Measurements from ENCODE around the gene PAX2. TPM values are rescaled to one million over a fixed set of nuclear protein-coding genes. Genes with fewer than 3 reads are reported as not detected.

The PAX2 gene
- total RNA-seq, 2 donors from 2014 or later, result 0.93 to 0.99 TPM

DNA sequence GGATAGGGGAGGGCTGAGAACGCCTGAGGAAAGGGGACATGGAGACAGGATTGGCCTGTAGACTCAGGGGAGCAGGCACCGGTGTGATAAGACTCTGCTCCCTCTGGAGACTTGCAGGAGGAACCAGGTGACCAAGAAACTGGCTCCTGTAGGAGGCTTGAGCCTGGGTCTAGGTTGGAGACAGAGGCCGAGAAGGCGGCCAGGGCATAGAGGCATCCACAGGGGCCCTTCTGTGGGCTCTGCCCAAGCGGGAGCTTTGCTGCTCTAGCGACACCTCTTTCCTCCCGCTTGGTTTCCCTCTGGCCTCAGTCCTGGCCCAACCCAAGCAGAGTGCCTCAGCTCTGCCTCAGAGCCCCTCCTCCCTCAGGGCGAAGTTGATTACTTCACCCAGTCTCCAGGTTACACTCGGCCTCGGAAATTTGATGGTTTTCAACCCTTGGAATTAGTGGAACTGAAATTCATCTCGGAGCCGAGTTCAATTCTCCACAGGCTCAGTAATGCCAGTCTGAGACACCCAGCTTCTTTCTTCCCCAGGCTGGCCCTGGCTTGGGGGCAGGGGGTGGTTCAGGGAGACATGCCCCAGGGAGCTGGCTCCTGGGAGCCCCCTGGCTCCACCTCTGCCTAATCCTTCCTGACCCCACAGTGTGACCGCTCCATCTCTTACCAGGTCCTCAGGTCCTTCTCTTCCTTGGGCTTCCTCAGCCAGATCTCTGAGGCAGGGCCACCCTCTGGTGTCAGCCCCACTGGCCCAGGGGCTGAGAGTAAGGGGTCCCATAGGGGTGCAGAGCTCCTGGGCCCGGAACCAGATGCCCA is 60.4 kb downstream of the PAX2 start:
- Histone ChIP-seq H3K9me3 (ENCODE audit: control insufficient read depth, low read length) (no peaks in the 10 kb centered on the region), H3K4me1 (ENCODE audit: control insufficient read depth, insufficient read depth, low read length) (peaks cover 10% of the 10 kb centered on the region), H3K4me3 (ENCODE audit: low read length) (no peak overlapping the region), H3K36me3 (ENCODE audit: control insufficient read depth, insufficient read depth, low read length) (no peaks in the 10 kb centered on the region), H3K9ac (ENCODE audit: extremely low read depth, low read length, poor library complexity, severe bottlenecking) (no peak overlapping the region), H3K27me3 (ENCODE audit: control insufficient read depth, insufficient read depth, low read length, poor library complexity, severe bottlenecking) (peaks cover 83% of the 10 kb centered on the region), H3K27ac (ENCODE audit: low read depth, low read length) (no peak overlapping the region)
- Mint-ChIP-seq H3K27ac (no peak overlapping the region), H3K9me3 (no peaks in the 10 kb centered on the region), H3K4me1 (peaks cover 42% of the 10 kb centered on the region), H3K36me3 (ENCODE audit: low read depth) (no peaks in the 10 kb centered on the region), H3K27me3 (ENCODE audit: insufficient read depth) (peaks cover 98% of the 10 kb centered on the region), H3K4me3 (no peak overlapping the region)
- TF ChIP-seq, protein P1, sequence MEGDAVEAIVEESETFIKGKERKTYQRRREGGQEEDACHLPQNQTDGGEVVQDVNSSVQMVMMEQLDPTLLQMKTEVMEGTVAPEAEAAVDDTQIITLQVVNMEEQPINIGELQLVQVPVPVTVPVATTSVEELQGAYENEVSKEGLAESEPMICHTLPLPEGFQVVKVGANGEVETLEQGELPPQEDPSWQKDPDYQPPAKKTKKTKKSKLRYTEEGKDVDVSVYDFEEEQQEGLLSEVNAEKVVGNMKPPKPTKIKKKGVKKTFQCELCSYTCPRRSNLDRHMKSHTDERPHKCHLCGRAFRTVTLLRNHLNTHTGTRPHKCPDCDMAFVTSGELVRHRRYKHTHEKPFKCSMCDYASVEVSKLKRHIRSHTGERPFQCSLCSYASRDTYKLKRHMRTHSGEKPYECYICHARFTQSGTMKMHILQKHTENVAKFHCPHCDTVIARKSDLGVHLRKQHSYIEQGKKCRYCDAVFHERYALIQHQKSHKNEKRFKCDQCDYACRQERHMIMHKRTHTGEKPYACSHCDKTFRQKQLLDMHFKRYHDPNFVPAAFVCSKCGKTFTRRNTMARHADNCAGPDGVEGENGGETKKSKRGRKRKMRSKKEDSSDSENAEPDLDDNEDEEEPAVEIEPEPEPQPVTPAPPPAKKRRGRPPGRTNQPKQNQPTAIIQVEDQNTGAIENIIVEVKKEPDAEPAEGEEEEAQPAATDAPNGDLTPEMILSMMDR (conservative IDR thresholded peaks at IDR 0.05), result no peak
- no peak for DNase-seq
- WGBS, 2 experiments (ENCODE audit: insufficient coverage in 1 of 2, insufficient read length in 1 of 2), result 79 to 83% methylated on average over 9 to 14 of the region's 14 CpGs

DNA sequence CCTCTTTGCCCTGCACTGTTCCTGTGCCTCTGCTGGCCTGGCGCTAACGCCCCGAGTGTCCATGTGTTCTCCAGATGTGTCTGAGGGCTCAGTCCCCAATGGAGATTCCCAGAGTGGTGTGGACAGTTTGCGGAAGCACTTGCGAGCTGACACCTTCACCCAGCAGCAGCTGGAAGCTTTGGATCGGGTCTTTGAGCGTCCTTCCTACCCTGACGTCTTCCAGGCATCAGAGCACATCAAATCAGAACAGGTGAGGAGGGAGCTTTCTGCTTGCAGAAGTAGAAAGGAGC is 60.9 kb downstream of the PAX2 start:
- H3K27ac Mint-ChIP-seq, result no peak overlapping the region
- peaks cover 89% of the 10 kb centered on the region for H3K27me3 ChIP-seq (ENCODE audit: control insufficient read depth, insufficient read depth, low read length, poor library complexity, severe bottlenecking)

GRCh38 chr10:100807241-100807951 is 62.0 kb downstream of the PAX2 start:
- Histone ChIP-seq H3K4me3 (ENCODE audit: low read length) (no peak overlapping the region), H3K36me3 (ENCODE audit: control insufficient read depth, insufficient read depth, low read length) (no peaks in the 10 kb centered on the region), H3K27ac (ENCODE audit: low read depth, low read length) (no peak overlapping the region), H3K9me3 (ENCODE audit: control insufficient read depth, low read length) (no peaks in the 10 kb centered on the region), H3K9ac (ENCODE audit: extremely low read depth, low read length, poor library complexity, severe bottlenecking) (no peak overlapping the region), H3K27me3 (ENCODE audit: control insufficient read depth, insufficient read depth, low read length, poor library complexity, severe bottlenecking) (peaks cover 97% of the 10 kb centered on the region), H3K4me1 (ENCODE audit: control insufficient read depth, insufficient read depth, low read length) (peaks cover 4% of the 10 kb centered on the region)
- H3K9me3 Mint-ChIP-seq, result no peaks in the 10 kb centered on the region
- DNase-seq, result no peak
- H3K4me3 Mint-ChIP-seq, result no peak overlapping the region
- 92 to 97% methylated on average over 13 to 20 of the region's 20 CpGs for WGBS, 2 experiments (ENCODE audit: insufficient coverage in 1 of 2, insufficient read length in 1 of 2)
- H3K27ac Mint-ChIP-seq, result no peak overlapping the region
- H3K27me3 Mint-ChIP-seq (ENCODE audit: insufficient read depth), result peaks cover 100% of the 10 kb centered on the region
- peaks cover 26% of the 10 kb centered on the region for H3K4me1 Mint-ChIP-seq
- TF ChIP-seq, protein P1 (conservative IDR thresholded peaks at IDR 0.05), result no peak
- H3K36me3 Mint-ChIP-seq (ENCODE audit: low read depth), result no peaks in the 10 kb centered on the region

More for the DNA sequence above, 60.9 kb downstream of the PAX2 start:
- Mint-ChIP-seq H3K36me3 (ENCODE audit: low read depth) (no peaks in the 10 kb centered on the region), H3K4me3 (no peak overlapping the region), H3K9me3 (no peaks in the 10 kb centered on the region), H3K4me1 (peaks cover 37% of the 10 kb centered on the region), H3K27me3 (ENCODE audit: insufficient read depth) (peaks cover 99% of the 10 kb centered on the region)
- H3K4me3 ChIP-seq (ENCODE audit: low read length), result no peak overlapping the region
- WGBS, 2 experiments (ENCODE audit: insufficient coverage in 1 of 2, insufficient read length in 1 of 2), result 90 to 94% methylated on average over 6 to 8 of the region's 8 CpGs
- H3K9ac ChIP-seq (ENCODE audit: extremely low read depth, low read length, poor library complexity, severe bottlenecking), result no peak overlapping the region
- peaks cover 10% of the 10 kb centered on the region for H3K4me1 ChIP-seq (ENCODE audit: control insufficient read depth, insufficient read depth, low read length)
- TF ChIP-seq, protein P1 (conservative IDR thresholded peaks at IDR 0.05), result no peak
- no peaks in the 10 kb centered on the region for H3K36me3 ChIP-seq (ENCODE audit: control insufficient read depth, insufficient read depth, low read length)
- no peak for DNase-seq
- H3K9me3 ChIP-seq (ENCODE audit: control insufficient read depth, low read length), result no peaks in the 10 kb centered on the region
- H3K27ac ChIP-seq (ENCODE audit: low read depth, low read length), result no peak overlapping the region

Measured in endodermal cell (in vitro differentiated cells).